Stimulated activated CD8-positive, alpha-beta memory T cell treated with anti-CD3 and anti-CD28 coated beads, Interleukin-12 subunit alpha, Interleukin-12 subunit beta, amount 100 ng/mL, for 1 hour (primary cell): ENCODE data around the gene QRICH1.

Experiments
- DNase-seq: peaks from one replicate; pipeline ENCODE4 v3.0.0-alpha.2; 2020; ENCODE audit warnings: low read depth

QRICH1 gene, protein sequence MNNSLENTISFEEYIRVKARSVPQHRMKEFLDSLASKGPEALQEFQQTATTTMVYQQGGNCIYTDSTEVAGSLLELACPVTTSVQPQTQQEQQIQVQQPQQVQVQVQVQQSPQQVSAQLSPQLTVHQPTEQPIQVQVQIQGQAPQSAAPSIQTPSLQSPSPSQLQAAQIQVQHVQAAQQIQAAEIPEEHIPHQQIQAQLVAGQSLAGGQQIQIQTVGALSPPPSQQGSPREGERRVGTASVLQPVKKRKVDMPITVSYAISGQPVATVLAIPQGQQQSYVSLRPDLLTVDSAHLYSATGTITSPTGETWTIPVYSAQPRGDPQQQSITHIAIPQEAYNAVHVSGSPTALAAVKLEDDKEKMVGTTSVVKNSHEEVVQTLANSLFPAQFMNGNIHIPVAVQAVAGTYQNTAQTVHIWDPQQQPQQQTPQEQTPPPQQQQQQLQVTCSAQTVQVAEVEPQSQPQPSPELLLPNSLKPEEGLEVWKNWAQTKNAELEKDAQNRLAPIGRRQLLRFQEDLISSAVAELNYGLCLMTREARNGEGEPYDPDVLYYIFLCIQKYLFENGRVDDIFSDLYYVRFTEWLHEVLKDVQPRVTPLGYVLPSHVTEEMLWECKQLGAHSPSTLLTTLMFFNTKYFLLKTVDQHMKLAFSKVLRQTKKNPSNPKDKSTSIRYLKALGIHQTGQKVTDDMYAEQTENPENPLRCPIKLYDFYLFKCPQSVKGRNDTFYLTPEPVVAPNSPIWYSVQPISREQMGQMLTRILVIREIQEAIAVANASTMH

DNA sequence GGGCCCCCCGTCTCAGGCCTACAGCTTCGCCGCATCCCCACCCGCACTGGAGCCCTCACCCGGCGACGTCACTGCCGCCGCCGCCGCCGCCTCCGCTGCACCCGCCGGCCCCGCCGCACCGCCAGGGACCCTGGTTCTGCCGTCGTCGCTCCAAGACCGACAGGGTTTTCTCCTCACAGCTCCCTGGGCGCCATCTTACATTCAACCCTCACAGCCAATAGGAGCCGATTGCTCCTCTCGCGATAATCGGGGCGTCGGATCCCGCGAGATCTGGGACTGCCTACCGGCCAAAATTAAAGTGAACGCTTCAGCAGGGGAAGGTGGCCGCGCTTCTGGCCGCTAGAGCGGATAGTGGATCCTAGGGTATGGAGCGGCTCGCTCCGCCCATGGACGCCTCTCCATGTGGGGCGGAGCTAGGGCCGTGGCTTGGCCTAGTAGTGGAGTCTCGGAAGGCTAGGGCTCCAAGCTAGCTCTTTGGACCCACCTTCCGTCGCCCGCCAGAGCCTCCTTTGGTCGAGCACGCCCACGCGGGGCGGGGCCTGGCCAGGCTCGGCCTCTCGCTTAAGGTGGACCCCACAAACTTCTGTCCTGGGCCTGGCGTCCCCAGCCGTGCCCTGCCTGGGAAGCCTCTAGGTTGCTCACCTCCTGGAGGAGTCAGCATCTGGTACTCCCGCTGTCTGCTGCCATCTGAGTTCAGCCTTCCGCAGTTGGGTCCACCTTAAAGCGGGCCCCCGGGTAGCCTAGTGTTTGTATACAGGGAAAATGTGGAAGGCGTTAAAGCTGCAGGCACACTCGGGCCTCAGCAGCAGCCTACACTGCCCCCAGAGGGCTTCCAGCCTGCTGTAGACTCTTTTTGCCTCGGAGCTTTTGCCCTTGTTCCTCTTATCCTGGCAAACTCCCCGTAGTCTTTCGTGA lies at the start of gene QRICH1:
Gene QRICH1, minus strand, starts transcription at position 219 of the 915 bp plus-strand sequence. CDS start 17,054 bp downstream, outside the sequence.
- peak; percentile 93 for DNase-seq

DNA sequence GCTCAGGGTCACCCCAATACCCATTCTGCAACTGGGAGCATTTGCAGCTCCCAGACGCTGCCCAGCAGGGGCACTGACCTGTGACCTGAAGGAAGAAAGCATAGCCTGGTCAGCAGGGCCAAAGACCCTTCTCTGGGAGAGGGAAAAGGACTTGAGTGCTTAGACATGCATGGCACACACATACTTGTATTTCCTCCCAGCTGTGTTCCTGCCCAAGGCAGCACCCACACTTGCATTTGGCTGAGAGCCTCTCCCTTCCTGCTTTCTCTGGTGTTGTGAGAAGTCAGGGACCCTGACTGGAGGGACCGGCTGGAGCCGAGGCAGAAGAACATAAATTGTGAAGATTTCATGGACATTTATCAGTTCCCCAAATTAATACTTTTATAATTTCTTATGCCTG lies 46.2 kb upstream of the QRICH1 start:
- DNase-seq: no peak

DNA sequence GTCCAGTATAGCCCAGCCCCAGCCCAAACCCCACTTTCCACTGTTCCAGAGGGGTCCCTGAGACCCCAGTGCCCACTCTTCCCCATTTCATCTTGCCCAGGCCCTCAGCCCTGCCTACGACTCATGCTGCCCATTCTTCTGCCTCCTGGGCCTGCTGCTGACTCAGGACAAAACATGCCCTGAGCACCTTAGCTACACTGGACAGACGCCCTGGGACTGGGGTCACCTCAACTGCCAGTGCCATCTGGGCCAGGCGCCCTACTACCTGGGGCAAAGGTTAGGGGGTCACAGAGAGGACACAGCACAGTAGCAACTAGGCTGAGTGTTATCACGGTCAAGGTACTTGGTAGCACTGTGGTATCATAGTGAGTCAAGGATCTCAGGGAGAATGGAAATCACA lies 41.6 kb upstream of the QRICH1 start:
- DNase-seq: no peak

DNA sequence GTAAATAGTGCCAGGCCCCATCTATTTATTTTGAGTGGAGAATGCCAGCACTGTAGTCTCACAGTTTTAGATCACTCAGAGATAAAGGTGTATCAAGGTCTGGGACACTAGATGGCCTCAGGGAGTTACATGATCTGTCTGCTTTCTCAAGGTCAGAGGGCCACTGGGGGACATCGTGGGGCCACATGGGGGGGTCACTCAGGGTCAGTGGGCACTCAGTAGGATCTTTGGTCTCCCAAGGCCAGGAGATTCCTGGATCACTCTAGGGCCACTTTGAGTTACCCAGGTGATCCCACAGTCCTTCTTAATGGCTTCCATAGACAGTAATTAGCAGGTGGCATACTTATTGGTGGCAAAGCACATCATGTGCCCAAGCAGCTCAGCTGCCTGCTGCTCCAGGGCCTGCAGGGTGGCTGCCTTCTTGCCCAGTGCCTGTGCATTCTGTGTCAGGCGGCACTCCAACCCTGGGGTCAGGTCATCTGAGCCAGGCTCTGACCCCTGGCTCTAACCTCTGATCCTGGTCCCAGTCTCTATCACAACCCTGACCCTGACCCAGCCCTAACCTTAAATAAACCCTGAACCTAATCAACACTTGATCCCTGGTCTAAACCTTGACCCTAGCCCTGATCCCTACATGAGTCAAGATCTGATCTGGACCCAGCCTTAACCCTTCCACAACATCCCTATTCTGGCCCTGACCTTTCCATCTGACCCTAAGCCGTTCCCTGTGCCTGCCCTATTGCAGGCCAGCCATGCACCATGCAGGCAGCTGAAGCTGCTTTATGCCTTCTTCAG lies 40.8 kb upstream of the QRICH1 start:
- DNase-seq: no peak

DNA sequence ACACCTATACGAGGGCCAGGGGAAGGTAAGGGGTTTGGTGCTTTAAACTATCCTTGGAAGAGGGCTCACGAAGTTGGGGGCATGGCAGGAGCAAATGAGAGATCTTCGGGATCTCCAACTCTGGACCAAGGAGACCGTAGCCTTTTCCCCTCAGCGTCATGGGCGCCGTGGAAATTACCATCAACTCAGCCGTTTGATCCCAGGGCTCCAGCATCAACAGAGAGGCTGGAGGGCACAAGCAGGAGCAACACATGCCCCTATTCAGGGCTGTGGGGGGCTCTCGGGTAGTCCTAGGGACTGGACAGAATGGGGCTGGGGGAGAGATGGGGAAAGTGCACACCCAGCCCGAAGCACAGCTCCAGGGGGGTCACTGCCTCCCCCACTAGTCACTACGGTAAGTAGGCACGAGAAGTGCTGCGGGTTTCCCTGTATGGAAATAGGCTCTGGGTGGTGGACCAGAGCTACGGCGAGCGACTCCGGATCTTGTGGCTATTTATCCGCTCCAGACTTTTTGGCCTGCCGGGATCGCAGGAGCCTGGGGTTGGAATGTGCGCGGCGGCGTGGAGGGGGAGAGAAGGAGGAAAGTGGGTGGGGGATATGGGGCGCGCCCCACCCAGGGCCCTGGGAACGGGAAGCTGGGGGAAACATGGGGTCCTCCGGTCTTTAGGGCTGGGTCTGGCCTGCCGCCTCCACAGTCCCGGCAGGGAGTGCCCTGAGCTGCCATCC lies 39.5 kb upstream of the QRICH1 start:
- DNase-seq: no peak

DNA sequence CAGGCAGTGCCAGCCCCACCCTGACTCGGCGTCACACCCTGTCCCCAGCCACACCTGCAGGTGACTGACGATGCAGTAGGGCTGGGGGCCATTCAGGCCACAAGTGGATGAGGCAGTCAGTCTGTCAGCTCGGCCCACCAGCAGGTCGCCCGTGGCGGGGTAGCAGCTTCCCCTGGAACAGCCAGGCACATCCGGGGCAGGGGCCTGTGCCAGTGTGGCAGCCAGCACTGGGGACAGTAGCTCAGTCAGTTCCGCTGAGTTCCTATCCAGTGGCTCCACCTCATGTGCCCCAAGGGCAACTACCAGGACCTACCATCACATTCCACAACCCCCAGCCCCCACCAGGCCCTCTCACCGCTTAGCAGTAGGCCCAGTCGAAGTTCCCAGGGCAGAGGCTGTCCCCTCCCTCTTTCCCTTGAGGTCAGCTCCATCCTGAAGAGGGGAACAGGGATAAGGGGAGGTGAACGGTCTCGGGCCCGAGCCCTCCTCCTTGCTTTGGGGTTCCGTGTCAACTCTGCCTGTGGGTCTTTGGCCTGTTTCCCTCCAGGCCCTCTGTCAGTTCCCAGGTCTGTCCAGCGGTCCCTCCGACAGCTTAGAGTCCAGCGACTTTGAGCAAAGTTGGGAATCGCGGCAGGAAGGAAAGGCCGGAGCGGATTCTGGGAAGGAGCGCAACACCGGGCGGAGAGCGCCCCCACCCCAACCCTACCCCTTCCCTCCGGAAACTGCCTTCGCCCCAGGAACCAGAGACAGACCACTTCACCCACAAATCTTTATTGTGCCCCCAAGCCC lies 38.8 kb upstream of the QRICH1 start, which contains the start of gene LAMB2:
Gene LAMB2, minus strand, starts transcription at position 614 of the 789 bp plus-strand sequence. Its CDS starts 183 bp downstream, at position 431.
- DNase-seq: no peak

DNA sequence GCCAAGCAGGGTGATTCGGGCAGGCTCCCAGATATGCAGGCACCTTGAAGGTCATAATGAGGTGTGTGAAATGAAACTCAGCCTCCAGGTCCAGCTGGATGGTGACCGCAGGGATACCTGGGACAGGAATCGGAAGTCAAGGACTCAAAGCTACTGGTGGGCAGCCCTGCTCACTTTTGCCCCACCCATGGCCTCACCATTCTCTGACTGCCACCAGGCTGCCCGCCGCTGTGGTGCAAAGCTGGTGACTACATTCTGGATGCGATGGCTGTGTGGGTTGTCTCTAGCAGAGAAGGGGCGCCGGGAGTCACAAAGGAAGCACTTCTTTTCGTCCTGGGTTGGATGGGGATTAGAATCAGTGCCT lies 38.2 kb upstream of the QRICH1 start:
- DNase-seq: no peak

DNA sequence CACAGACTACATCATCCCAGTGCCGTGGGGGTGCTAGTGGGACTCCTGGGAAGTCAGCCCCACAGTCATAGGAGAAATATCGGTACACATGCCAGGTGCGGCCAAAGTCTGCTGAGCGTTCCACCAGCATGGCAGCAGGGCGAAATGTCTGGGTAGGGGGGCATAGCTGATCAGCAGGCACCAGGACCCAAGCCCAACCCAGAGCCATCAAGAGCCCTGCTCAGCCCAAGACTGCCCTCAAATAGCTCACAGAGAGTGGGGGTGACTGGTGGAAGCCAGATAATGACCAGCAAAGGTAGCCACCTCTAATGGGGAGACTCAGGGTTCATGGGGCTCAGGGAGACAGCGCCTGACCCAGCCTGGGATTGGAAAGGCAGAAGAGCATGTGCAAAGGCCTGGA lies 37.7 kb upstream of the QRICH1 start:
- DNase-seq: no peak

DNA sequence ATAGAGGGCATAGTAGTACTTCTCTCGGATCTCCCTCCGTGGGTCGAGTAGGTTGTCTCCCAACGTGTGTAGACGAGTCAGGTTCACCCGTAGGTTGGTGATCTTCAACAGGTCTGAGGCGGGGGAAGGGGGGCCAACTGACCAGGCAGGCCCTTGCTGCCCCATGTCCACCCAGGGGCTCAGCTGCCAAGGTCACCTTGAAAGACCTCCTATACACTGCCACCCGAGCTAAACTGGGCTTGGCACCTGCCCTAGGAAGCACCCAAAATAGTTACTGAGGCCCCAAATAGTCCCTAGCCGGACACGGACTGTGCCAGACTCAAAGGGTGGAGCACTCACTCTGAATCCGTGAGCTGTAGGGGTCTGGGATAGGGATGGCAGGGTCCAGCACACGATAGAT lies 37.2 kb upstream of the QRICH1 start:
- DNase-seq: no peak

DNA sequence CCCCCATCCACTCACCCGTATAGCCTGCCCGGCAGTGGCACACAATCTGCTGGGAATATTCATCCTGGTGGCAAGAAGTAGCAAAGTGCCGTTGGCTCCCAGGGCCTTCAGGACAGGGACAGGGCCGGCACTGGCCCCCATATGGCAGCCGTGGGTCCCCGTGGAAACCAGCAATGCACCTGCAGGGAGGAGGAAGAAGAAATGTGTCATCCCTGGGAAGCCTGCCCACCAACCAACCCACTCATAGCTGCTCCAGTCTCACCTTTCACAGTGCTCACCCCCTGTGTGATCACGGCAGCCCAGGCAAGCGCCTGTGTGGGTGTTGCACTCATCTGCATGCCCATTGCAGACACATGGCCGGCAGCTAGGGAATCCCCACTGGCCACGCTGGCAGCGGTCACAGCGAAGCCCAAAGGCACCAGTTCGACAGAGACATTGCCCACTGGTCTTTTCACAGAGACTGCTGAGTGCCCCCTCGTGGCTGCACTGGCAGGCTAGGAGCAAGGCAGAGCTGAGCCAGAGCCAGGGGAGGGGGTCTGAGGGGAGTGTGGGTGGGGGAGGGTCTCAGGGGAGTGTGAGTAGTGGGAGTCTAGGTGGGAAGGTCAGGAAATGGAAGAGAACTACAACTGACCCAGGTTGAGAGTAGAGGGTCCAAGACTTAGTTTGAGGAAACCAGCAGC lies 31.3 kb upstream of the QRICH1 start:
- DNase-seq: no peak

DNA sequence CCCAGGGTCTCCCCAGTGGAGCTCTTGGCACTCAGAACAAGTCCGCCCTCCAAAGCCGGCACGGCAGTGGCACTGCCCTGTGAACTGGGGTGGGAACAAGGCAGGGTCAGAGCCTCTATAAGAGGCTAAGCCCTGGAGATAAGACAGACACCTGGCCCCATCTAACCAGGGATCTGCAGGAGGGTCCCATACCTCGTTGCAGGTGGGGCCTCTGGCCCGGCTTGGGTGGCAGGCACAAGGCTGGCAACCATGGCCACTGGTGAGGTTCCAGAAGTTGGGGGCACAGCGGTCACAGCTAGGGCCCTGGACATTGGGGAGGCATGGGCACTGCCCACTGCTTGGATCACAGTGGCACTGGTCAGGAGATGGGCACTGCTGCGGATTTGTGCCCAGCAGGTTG lies 30.3 kb upstream of the QRICH1 start:
- no peak for DNase-seq

DNA sequence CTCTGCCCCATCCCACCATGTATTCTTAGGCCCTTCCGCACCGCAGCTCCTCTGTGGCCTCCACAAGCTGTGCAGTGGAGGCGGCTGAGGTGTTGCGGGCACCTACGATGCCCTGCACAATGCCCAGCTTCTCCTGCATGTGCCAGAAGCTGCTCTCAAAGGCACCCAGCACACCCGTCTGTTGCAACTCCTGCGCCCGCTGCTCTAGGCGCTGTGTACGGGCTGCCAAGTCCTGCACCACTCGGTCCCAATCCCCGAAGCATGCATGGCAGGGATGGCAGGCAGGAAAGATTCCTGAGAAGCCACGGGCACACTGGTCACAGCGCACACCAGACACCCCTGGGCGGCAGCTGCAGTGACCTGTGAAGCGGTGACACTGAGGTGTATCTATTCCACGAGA lies 29.8 kb upstream of the QRICH1 start:
- DNase-seq: no peak

DNA sequence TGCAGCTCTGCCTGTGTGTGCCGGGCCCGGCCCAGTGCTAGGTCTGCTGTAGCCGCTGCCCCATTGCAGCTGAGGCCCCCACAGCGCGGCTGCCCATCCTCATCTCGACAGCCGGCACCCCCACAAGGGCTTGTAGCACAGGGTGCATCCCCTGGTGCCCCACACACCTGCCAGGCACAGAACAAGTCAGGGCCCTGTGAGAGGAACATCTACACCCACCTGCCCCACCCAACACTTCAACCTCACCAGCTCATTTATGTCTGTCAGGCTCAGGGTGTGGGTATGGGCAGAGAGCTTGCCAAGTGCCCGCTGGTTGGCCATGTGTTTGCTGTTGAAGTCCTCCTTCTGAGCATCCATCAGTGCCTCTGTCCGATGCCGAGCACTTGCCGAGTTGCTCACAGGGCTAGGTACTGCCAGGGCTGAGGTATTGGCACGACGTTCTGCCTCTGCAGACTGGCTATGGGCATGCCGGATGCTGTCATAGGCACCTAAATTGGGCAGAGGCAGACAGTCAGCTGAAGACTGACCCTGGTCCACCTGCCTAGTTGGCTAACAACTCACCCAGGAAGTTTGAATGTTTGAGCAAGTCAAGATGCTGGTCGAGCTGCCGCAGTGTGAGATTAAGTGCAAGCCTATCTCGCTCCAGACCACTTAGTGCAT lies 29.1 kb upstream of the QRICH1 start:
- DNase-seq: no peak

DNA sequence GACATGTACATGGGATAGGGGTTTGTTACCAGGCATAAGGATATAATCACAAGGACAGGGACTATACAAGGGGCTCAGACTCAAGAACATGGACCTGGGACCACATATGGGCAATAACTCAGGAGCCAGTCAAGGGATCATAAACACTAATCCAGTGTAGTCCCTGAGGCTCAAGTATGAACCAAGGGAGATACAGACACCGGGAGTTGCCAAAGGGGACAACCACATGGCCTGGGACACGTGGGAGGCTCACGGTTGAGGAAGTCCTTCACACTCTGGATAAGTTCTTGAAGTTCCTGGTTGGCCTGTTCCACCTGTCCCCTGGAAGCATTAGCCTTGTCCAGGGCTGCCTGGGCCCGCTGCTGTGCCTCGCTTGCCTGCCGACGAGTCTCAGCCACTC lies 28.6 kb upstream of the QRICH1 start:
- DNase-seq: no peak

DNA sequence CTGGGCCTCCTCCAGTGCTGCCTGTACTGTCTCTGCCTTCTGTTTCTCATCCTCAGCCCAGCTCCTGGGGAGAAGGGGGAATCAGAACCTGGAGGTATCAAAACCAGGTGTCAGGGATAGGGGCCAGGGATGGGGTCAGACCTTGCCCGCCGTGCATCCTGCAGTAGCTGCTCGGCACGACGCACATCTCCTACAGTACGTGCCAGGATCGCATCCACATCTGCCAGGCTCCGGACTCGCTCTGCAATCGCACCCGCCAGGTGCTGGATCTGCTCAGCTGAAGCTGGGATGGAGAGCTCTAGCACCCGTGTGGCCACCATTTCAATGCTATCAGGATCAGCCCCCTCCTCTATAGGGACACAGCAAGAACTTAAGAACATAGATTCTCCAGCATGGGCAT lies 28.2 kb upstream of the QRICH1 start:
- DNase-seq: no peak

DNA sequence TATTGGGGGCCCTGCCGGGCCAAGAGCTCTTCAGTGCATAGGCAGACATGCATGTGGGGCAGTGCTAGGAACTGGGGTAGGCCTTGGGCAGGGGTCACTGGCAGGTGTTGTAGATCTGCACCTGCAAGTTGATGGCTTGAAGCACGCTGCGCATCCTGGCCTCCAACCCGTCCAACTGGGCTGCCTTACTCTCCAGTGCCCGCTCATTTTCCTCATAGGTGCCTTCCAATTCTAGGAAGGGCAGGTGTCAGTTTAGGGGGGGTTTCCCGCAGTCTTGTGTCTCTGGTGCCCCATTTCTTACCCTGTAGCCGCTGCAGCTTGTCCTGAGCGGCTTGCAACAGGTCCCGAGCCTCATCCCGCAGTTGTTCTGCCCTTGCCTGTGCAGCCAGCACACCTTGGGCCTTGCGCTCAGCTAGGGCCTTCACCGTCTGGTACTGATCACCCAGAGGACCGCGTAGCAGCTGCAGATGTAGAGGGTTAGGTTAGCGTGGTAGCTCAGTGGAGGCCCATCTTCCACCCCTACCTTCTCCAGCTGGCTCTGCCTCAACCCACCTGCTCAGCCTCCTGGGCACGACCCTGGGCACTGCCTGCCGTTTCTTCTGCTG lies 27.4 kb upstream of the QRICH1 start:
- DNase-seq: no peak

DNA sequence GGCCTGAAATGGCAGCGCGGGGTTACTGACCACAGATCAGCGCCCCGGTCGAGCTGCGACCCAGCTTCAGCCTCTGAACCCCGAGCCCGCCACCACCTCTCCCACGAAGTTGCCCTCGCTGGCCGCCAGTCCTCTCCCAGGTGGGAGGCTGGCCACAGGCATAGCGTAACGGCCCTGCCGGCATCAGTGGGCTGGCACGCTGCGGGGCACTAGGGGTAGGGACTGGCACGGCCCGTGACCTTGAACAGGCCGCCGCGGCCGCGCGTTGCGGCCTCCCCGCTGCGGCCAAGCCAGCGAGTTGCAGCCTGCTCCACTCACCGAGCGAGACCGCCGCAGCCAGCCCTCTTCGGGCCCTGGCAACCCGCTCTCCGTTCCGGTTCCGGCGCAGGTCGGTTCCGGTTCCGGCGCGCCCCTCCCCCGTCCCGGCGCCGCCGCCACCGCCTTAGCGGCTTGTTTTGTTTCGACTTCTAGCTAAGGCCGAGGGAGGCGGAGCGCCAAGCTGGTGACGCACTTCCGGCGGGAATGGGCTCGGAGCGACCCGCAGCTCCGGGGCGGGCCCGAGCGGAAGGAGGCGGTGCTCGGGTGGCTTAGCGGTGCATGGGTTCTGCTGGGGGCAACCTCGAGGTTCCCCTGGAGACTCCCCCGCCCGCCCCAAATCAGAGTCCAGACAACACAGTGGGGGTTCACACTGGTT lies 26.7 kb upstream of the QRICH1 start, which contains the start of gene USP19:
Gene USP19, minus strand, starts transcription at position 386 of the 694 bp plus-strand sequence. CDS start 1,678 bp downstream, outside the sequence.
- DNase-seq: peak; percentile 85

DNA sequence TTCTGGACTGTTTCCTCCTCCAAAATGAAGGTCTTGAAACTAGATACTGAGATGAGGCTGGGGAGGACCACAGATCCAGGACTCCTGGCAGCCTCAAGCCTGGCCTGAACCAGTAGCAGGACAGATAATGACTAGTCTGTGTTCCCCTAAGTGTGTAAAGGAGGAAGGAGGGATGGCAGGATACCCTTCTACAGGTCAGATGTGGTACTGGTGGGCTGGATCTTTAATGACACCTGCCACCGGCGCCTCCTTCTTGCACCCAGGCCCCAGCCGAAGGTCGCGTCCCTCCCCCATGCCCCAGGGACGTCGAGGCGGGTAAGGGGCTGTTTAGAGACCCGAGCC lies 26.2 kb upstream of the QRICH1 start:
- no peak for DNase-seq
